Esophagus squamous epithelium (tissue), 4 donors: Measurements from ENCODE around the gene CORO7.

Source experiments
- POLR2A ChIP-seq, 4 donors: fragments of 450-650 bp; IDR thresholded peaks; one replicate each; pipeline ENCODE4 v1.6.1; 2017; ENCODE audit warnings: antibody characterized with exemption in 4 of 4, mild to moderate bottlenecking in 4 of 4, moderate library complexity in 3 of 4
- TF ChIP-seq, protein P1 (sequence below), 6 experiments: fragments of 450-650 bp in 4 of 6; fragments of 200-600 bp in 2 of 6; sonication (generic) in 2 of 6; IDR thresholded peaks; one replicate each; pipeline ENCODE4 v1.5.1; 2016 to 2019; ENCODE audit warnings: antibody characterized with exemption in 6 of 6, mild to moderate bottlenecking in 4 of 6, moderate library complexity in 4 of 6

- TF ChIP-seq, protein P1, sequence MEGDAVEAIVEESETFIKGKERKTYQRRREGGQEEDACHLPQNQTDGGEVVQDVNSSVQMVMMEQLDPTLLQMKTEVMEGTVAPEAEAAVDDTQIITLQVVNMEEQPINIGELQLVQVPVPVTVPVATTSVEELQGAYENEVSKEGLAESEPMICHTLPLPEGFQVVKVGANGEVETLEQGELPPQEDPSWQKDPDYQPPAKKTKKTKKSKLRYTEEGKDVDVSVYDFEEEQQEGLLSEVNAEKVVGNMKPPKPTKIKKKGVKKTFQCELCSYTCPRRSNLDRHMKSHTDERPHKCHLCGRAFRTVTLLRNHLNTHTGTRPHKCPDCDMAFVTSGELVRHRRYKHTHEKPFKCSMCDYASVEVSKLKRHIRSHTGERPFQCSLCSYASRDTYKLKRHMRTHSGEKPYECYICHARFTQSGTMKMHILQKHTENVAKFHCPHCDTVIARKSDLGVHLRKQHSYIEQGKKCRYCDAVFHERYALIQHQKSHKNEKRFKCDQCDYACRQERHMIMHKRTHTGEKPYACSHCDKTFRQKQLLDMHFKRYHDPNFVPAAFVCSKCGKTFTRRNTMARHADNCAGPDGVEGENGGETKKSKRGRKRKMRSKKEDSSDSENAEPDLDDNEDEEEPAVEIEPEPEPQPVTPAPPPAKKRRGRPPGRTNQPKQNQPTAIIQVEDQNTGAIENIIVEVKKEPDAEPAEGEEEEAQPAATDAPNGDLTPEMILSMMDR (IDR thresholded peaks at IDR 0.05): no peak
- TF ChIP-seq POLR2A (IDR thresholded peaks at IDR 0.05): no peak
Measured at GRCh38 chr16:4360538-4361021, 55.8 kb downstream of the CORO7 start.
